ENCODE results near the gene ARHGAP8.
A peak's percentile ranks its signal among the peaks of the same experiment; 100 is the strongest.

The ARHGAP8 gene

GRCh38 chr22:44752285-44753188 lies at the start of gene ARHGAP8:
Gene ARHGAP8 (plus strand): TSS chr22:44752575. CDS start chr22:44786528, 33,953 bp downstream.
- peak in 2 of 6 experiments; percentile 19 to 26 for DNase-seq

GRCh38 chr22:44703255-44703870 lies 49.0 kb upstream of the ARHGAP8 start:
- no peak for DNase-seq

GRCh38 chr22:44704159-44705021 lies 48.0 kb upstream of the ARHGAP8 start:
- no peak for DNase-seq

GRCh38 chr22:44705022-44705297 lies 47.4 kb upstream of the ARHGAP8 start:
- DNase-seq = no peak

- DNase-seq = no peak
Observed at GRCh38 chr22:44706488-44706887, 45.9 kb upstream of the ARHGAP8 start.

GRCh38 chr22:44707178-44707577 lies 45.2 kb upstream of the ARHGAP8 start:
- DNase-seq = no peak

- no peak for DNase-seq
Observed at GRCh38 chr22:44707752-44708151, 44.6 kb upstream of the ARHGAP8 start.

- DNase-seq = no peak
Observed at GRCh38 chr22:44709881-44710392, 42.4 kb upstream of the ARHGAP8 start.

GRCh38 chr22:44710474-44711240 lies 41.7 kb upstream of the ARHGAP8 start:
- DNase-seq = no peak

GRCh38 chr22:44711241-44711560 lies 41.2 kb upstream of the ARHGAP8 start:
- no peak for DNase-seq

- no peak for DNase-seq
Observed at GRCh38 chr22:44711690-44712555, 40.5 kb upstream of the ARHGAP8 start.

GRCh38 chr22:44712962-44713361 lies 39.4 kb upstream of the ARHGAP8 start:
- no peak for DNase-seq

GRCh38 chr22:44714703-44715350 lies 37.5 kb upstream of the ARHGAP8 start:
- DNase-seq = no peak

GRCh38 chr22:44718418-44718817 lies 34.0 kb upstream of the ARHGAP8 start:
- no peak for DNase-seq

GRCh38 chr22:44719586-44720368 lies 32.6 kb upstream of the ARHGAP8 start:
- DNase-seq = no peak

- no peak for DNase-seq
Observed at GRCh38 chr22:44721213-44721612, 31.2 kb upstream of the ARHGAP8 start.

GRCh38 chr22:44722611-44723010 lies 29.8 kb upstream of the ARHGAP8 start:
- DNase-seq = no peak

- DNase-seq = no peak
Observed at GRCh38 chr22:44723801-44724200, 28.6 kb upstream of the ARHGAP8 start.

GRCh38 chr22:44724416-44724815 lies 28.0 kb upstream of the ARHGAP8 start:
- no peak for DNase-seq

- no peak for DNase-seq
Observed at GRCh38 chr22:44724859-44725258, 27.5 kb upstream of the ARHGAP8 start.
